ENCODE measurements around the gene SMAD9. TPM values are rescaled to one million over a fixed set of nuclear protein-coding genes. Genes with fewer than 3 reads are reported as not detected.
A peak's percentile ranks its signal among the peaks of the same experiment; 100 is the strongest.

Gene SMAD9
- polyA plus RNA-seq, 4 donors: 0.45 to 7.1 (median 2.1) TPM

DNA sequence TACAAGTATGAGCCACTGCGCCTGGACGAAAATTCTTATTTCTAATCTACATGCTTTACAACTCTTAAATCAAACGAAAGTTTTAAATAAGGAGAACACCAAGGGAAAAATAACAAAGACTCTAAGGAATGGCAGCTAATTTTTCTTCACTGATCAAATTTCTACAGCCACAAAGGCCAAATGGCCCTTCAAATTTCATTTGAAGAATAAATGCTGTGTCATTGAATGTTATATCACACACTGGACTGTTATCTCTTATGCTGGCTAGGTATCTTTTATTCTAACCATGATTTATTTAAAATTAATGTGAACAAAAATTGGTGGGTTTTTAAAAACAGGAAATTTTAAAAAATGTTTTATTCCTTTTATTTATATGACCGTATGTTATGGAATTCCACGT is 14.1 kb downstream of the SMAD9 start:
- peak; percentile 62 for FAIRE-seq
- Histone ChIP-seq H3K36me3 (ENCODE audit: control insufficient read depth in 3 of 3, insufficient read depth in 2 of 3, low read depth in 1 of 3, low read length in 3 of 3) (no peaks in the 10 kb centered on the region), H3K27me3 (ENCODE audit: control insufficient read depth in 3 of 3, insufficient read depth in 3 of 3, low read length in 3 of 3) (no peaks in the 10 kb centered on the region), H3K27ac (ENCODE audit: low read depth in 1 of 3, low read length in 2 of 3) (no peak overlapping the region), H3K9me3 (ENCODE audit: control insufficient read depth in 2 of 2, insufficient read depth in 1 of 2, low read depth in 1 of 2, low read length in 1 of 2) (no peaks in the 10 kb centered on the region), H3K4me3 (ENCODE audit: low read depth in 1 of 3, low read length in 3 of 3) (no peak overlapping the region), H3K4me1 (ENCODE audit: control insufficient read depth in 3 of 3, insufficient read depth in 2 of 3, low read depth in 1 of 3, low read length in 2 of 3) (no peaks in the 10 kb centered on the region)
- DNase-seq: no peak
- 83 to 89% (median 85%) methylated on average over 5 of the region's 5 CpGs for WGBS, 3 donors

DNA sequence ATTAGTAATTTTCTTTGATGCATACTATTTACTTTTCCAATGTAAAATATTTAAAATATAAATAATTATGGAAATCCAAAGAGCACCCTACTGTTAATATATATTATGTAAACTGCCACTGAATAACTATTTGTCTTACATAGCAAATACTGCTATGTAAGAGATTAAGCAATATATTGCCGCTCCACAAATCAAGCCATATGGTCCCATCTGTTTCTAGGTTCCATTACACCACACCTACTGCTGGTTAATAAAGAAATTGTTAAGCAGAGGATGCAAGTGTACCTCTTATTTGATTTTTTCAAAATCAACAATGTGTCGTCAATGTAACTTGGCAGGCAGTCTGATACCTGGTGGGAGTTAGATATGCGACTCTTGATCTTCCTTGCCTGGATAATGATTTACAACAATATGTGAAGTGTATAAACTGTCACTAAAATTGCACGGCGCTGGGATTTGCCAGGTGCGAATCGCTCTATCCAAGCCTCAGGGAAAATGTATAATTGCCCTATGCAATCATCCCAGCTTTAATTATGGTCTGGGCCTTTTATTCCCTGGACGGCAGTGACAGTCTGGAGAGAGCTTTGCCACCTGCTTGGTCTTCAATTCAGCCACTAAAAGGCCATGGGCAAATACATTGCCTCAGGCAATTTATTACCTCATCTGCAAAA is 16.0 kb downstream of the SMAD9 start:
- no peaks in the 10 kb centered on the region for H3K4me1 ChIP-seq (ENCODE audit: control insufficient read depth in 3 of 3, insufficient read depth in 2 of 3, low read depth in 1 of 3, low read length in 2 of 3)
- no peaks in the 10 kb centered on the region for H3K9me3 ChIP-seq (ENCODE audit: control insufficient read depth in 2 of 2, insufficient read depth in 1 of 2, low read depth in 1 of 2, low read length in 1 of 2)
- no peak overlapping the region for H3K27ac ChIP-seq (ENCODE audit: low read depth in 1 of 3, low read length in 2 of 3)
- H3K27me3 ChIP-seq (ENCODE audit: control insufficient read depth in 3 of 3, insufficient read depth in 3 of 3, low read length in 3 of 3): no peaks in the 10 kb centered on the region
- FAIRE-seq (no peak), DNase-seq (peak; percentile 29 to 45)
- no peak overlapping the region for H3K4me3 ChIP-seq (ENCODE audit: low read depth in 1 of 3, low read length in 3 of 3)
- 18 to 56% (median 32%) methylated on average over 8 of the region's 8 CpGs for WGBS, 3 donors
- no peaks in the 10 kb centered on the region for H3K36me3 ChIP-seq (ENCODE audit: control insufficient read depth in 3 of 3, insufficient read depth in 2 of 3, low read depth in 1 of 3, low read length in 3 of 3)

DNA sequence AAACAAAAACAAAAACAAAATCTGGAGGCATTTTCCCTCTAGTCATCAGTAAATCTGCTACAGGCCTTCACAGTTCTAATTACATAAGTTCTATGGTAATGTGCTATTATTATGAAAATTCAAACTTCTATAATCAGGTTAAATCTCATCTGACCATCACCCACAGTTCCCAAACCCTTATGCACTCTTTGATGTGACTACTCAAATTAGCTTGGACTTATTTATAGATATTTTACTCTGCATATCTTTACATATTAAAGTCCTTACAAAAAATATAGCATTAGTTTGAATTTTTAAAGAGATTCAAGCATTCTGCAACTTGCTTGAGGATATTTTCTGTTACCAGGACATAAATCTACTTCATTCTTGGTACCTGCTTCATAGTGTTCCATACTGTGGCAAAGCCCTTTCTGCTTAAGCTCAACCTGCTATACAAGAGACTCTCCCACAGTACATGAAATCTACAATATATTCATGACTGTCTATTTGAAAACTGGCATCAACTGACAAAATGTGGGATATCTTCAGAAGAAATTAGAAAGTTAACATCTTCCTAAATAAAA is 22.9 kb downstream of the SMAD9 start:
- DNase-seq (no peak), FAIRE-seq (no peak)
- no peaks in the 10 kb centered on the region for H3K9me3 ChIP-seq (ENCODE audit: control insufficient read depth in 2 of 2, insufficient read depth in 1 of 2, low read depth in 1 of 2, low read length in 1 of 2)
- no peaks in the 10 kb centered on the region for H3K4me1 ChIP-seq (ENCODE audit: control insufficient read depth in 3 of 3, insufficient read depth in 2 of 3, low read depth in 1 of 3, low read length in 2 of 3)
- H3K4me3 ChIP-seq (ENCODE audit: low read depth in 1 of 3, low read length in 3 of 3): no peak overlapping the region
- H3K27ac ChIP-seq (ENCODE audit: low read depth in 1 of 3, low read length in 2 of 3): no peak overlapping the region
- no peaks in the 10 kb centered on the region for H3K27me3 ChIP-seq (ENCODE audit: control insufficient read depth in 3 of 3, insufficient read depth in 3 of 3, low read length in 3 of 3)
- no peaks in the 10 kb centered on the region for H3K36me3 ChIP-seq (ENCODE audit: control insufficient read depth in 3 of 3, insufficient read depth in 2 of 3, low read depth in 1 of 3, low read length in 3 of 3)

DNA sequence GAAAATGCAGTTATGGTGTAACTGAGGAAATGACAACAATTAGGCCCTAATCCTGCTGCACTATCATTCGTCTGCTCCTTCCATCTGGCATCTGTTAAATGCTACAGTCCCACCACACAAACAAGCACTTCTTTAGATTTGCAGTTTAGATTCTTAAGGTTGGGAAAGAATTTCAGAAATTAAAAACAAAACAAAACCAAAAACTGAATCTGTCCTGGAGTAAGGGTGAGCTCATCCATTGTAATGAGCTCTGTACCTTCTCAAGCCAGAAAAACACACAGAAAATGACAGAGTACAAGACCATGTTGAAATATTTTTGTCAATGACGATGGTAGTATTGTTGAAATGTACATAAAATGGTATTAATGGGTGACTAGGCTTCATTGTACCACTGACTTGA is 28.3 kb downstream of the SMAD9 start:
- no peak for DNase-seq
- Histone ChIP-seq H3K27ac (ENCODE audit: low read depth in 1 of 3, low read length in 2 of 3) (no peak overlapping the region), H3K36me3 (ENCODE audit: control insufficient read depth in 3 of 3, insufficient read depth in 2 of 3, low read depth in 1 of 3, low read length in 3 of 3) (no peaks in the 10 kb centered on the region), H3K9me3 (ENCODE audit: control insufficient read depth in 2 of 2, insufficient read depth in 1 of 2, low read depth in 1 of 2, low read length in 1 of 2) (no peaks in the 10 kb centered on the region), H3K27me3 (ENCODE audit: control insufficient read depth in 3 of 3, insufficient read depth in 3 of 3, low read length in 3 of 3) (peaks cover 0 to 3% (median 0%) of the 10 kb centered on the region in 3 donors), H3K4me3 (ENCODE audit: low read depth in 1 of 3, low read length in 3 of 3) (no peak overlapping the region), H3K4me1 (ENCODE audit: control insufficient read depth in 3 of 3, insufficient read depth in 2 of 3, low read depth in 1 of 3, low read length in 2 of 3) (peaks cover 0 to 2% (median 0%) of the 10 kb centered on the region in 3 donors)
- FAIRE-seq: no peak
- 64 to 88% (median 81%) methylated on average over 2 of the region's 2 CpGs for WGBS, 3 donors

DNA sequence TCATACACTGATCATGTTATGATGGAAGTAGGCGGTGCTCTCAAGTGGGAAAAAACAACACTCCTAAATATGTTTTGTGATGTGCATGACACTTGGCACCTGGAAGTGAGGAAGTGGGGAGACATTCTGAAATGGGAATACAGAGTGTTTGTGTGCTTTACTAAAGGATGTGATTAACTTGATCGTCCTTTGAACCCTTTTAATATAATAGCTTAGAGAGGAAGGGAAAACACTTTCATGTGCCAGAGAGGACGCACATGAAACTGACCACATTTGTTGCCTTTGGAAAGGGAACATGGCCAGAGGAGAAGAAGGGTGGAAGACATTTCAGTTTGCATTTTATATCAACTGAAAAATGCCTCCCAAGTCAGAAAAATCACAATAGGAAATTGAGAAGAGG is 31.4 kb downstream of the SMAD9 start:
- Histone ChIP-seq H3K27me3 (ENCODE audit: control insufficient read depth in 3 of 3, insufficient read depth in 3 of 3, low read length in 3 of 3) (peaks cover 0 to 3% (median 0%) of the 10 kb centered on the region in 3 donors), H3K4me3 (ENCODE audit: low read depth in 1 of 3, low read length in 3 of 3) (no peak overlapping the region), H3K4me1 (ENCODE audit: control insufficient read depth in 3 of 3, insufficient read depth in 2 of 3, low read depth in 1 of 3, low read length in 2 of 3) (peaks cover 0 to 2% (median 0%) of the 10 kb centered on the region in 3 donors), H3K27ac (ENCODE audit: low read depth in 1 of 3, low read length in 2 of 3) (no peak overlapping the region), H3K9me3 (ENCODE audit: control insufficient read depth in 2 of 2, insufficient read depth in 1 of 2, low read depth in 1 of 2, low read length in 1 of 2) (no peaks in the 10 kb centered on the region), H3K36me3 (ENCODE audit: control insufficient read depth in 3 of 3, insufficient read depth in 2 of 3, low read depth in 1 of 3, low read length in 3 of 3) (no peaks in the 10 kb centered on the region)
- peak in 1 of 2 donors; percentile 2 for DNase-seq
- no peak for FAIRE-seq
- 47 to 61% (median 52%) methylated on average over 3 of the region's 3 CpGs for WGBS, 3 donors

DNA sequence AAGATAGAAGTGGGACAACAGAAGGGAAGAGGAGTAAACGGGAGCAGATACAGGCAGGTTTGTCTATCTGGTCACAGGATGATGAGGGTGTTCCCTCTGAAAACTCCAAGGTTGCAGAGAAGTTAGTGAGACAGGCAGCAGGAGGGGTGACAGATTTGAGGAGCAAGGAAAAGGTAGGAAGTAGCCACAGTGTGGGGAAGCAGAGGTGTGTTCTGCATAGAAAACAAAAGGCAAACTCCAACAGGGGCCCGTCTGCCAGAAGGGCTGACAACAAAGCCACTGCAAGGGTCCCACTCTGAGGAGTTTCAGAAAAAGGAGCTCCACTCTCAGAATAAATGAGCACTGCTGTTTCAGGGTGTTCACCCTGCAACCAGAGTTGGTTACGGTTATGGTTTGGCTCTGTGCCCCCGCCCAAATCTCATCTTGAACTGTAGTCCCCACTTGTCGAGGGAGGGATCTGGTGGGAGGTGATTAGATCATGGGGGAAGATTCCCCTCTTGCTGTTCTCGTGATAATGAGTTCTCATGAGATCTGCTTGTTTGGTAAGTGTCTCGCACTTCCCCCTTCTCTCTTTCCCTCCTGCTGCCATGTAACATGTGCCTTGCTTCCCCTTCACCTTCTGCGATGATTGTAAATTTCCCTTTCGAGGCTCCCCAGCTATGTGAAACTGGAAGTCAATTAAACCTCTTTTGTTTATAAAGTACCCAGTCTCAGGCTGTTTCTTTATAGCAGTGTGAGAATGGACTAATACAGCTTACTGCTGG is 32.1 kb downstream of the SMAD9 start:
- Histone ChIP-seq H3K36me3 (ENCODE audit: control insufficient read depth in 3 of 3, insufficient read depth in 2 of 3, low read depth in 1 of 3, low read length in 3 of 3) (no peaks in the 10 kb centered on the region), H3K27ac (ENCODE audit: low read depth in 1 of 3, low read length in 2 of 3) (no peak overlapping the region), H3K9me3 (ENCODE audit: control insufficient read depth in 2 of 2, insufficient read depth in 1 of 2, low read depth in 1 of 2, low read length in 1 of 2) (no peaks in the 10 kb centered on the region), H3K4me1 (ENCODE audit: control insufficient read depth in 3 of 3, insufficient read depth in 2 of 3, low read depth in 1 of 3, low read length in 2 of 3) (peaks cover 0 to 2% (median 0%) of the 10 kb centered on the region in 3 donors), H3K27me3 (ENCODE audit: control insufficient read depth in 3 of 3, insufficient read depth in 3 of 3, low read length in 3 of 3) (peaks cover 0 to 3% (median 0%) of the 10 kb centered on the region in 3 donors), H3K4me3 (ENCODE audit: low read depth in 1 of 3, low read length in 3 of 3) (no peak overlapping the region)
- DNase-seq (no peak), FAIRE-seq (no peak)
- 53 to 64% (median 63%) methylated on average over 9 of the region's 9 CpGs for WGBS, 3 donors

DNA sequence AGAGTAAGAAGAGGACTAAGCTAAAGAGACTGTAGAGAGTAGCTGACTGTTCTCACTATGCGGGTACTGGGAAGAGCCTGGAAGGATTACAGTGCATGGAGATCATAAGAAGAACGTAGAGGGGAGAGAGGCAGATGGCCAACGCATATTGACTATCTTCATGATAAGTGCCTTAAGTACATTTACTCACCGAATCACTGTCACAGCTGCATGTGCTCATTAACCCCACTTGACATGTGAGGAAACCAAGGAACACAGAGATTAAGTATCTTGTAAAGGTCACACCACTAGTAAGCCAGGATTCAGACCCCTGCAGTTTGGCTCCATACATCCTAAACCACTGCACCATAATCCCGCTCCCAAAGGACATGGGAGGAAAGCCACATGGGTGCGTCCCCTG is 34.1 kb downstream of the SMAD9 start:
- DNase-seq (no peak), FAIRE-seq (no peak)
- Histone ChIP-seq H3K27me3 (ENCODE audit: control insufficient read depth in 3 of 3, insufficient read depth in 3 of 3, low read length in 3 of 3) (peaks cover 0 to 3% (median 0%) of the 10 kb centered on the region in 3 donors), H3K36me3 (ENCODE audit: control insufficient read depth in 3 of 3, insufficient read depth in 2 of 3, low read depth in 1 of 3, low read length in 3 of 3) (no peaks in the 10 kb centered on the region), H3K9me3 (ENCODE audit: control insufficient read depth in 2 of 2, insufficient read depth in 1 of 2, low read depth in 1 of 2, low read length in 1 of 2) (no peaks in the 10 kb centered on the region), H3K4me3 (ENCODE audit: low read depth in 1 of 3, low read length in 3 of 3) (no peak overlapping the region), H3K4me1 (ENCODE audit: control insufficient read depth in 3 of 3, insufficient read depth in 2 of 3, low read depth in 1 of 3, low read length in 2 of 3) (peaks cover 0 to 2% (median 0%) of the 10 kb centered on the region in 3 donors), H3K27ac (ENCODE audit: low read depth in 1 of 3, low read length in 2 of 3) (no peak overlapping the region)
- 76 to 87% (median 82%) methylated on average over 6 of the region's 6 CpGs for WGBS, 3 donors

DNA sequence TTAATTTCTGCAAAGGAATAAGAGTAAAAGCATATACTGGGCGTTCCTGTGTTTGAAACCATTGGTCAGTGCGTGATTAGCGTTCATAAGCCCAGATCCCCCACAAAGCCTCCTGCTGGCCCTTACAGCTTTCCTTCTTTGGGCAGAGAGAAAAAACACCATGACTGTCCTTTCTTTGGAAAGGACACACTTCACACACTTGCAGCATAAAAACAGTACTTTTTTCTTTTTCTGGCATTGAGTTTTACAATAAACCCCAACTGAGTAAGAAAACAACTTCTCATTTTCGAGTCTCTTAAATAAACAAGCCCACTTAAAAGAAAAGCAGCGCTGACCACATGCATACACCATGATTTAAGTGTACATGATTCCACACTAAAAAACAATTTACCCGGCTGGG is 35.8 kb downstream of the SMAD9 start:
- no peak for DNase-seq
- H3K9me3 ChIP-seq (ENCODE audit: control insufficient read depth in 2 of 2, insufficient read depth in 1 of 2, low read depth in 1 of 2, low read length in 1 of 2): no peaks in the 10 kb centered on the region
- peaks cover 0 to 3% (median 0%) of the 10 kb centered on the region in 3 donors for H3K27me3 ChIP-seq (ENCODE audit: control insufficient read depth in 3 of 3, insufficient read depth in 3 of 3, low read length in 3 of 3)
- peaks cover 0 to 3% (median 0%) of the 10 kb centered on the region in 3 donors for H3K36me3 ChIP-seq (ENCODE audit: control insufficient read depth in 3 of 3, insufficient read depth in 2 of 3, low read depth in 1 of 3, low read length in 3 of 3)
- H3K4me1 ChIP-seq (ENCODE audit: control insufficient read depth in 3 of 3, insufficient read depth in 2 of 3, low read depth in 1 of 3, low read length in 2 of 3): peaks cover 0 to 2% (median 0%) of the 10 kb centered on the region in 3 donors
- no peak overlapping the region for H3K4me3 ChIP-seq (ENCODE audit: low read depth in 1 of 3, low read length in 3 of 3)
- no peak for FAIRE-seq
- 82 to 88% (median 83%) methylated on average over 6 of the region's 6 CpGs for WGBS, 3 donors
- no peak overlapping the region for H3K27ac ChIP-seq (ENCODE audit: low read depth in 1 of 3, low read length in 2 of 3)

Data from small intestine (tissue), 7 donors.